Endothelial cell of umbilical vein (primary cell): ENCODE data around the gene CEP43. TPM values are rescaled to one million over a fixed set of nuclear protein-coding genes. Genes with fewer than 3 reads are reported as not detected.

Experiments
- BruUV-seq: library from RNA; stranded (reverse); fragments of 400-500 nt; replicated peaks from 2 replicates; lab custom pipeline; 2021; lab: Mats Ljungman, UMichigan
- CTCF ChIA-PET: fragments of 300-600, 350-600 bp; sonication (Branson Sonifier 250); formaldehyde crosslinking; loops from one replicate; lab custom pipeline; 2021; ENCODE audit warnings: antibody characterized with exemption, inconsistent platforms; lab: Charles Lee
- POLR2A ChIA-PET: fragments of 300-600, 350-600 bp; sonication (Branson Sonifier 250); formaldehyde crosslinking; loops from one replicate; lab custom pipeline; 2021; ENCODE audit warnings: antibody characterized with exemption, inconsistent platforms; lab: Charles Lee
- DNase-seq: peaks from one replicate; pipeline ENCODE4 v3.0.0-alpha.2; 2011; ENCODE audit warnings: low read depth, low spot score
- FAIRE-seq: peaks from 2 replicates; lab custom pipeline; 2011; peaks lifted over from hg19 to GRCh38; lab: Jason Lieb, UNC
- H2AFZ ChIP-seq: 2 replicates; pipeline ENCODE4 v1.6.0; 2012; ENCODE audit warnings: low read depth, low read length, control low read depth, inconsistent platforms
- H3K27ac ChIP-seq: 2 replicates; pipeline ENCODE4 v1.5.1; 2011; ENCODE audit warnings: low read depth, mild to moderate bottlenecking, control low read depth, low read length, moderate library complexity; ENCODE audit not compliant: insufficient read depth
- H3K27me3 ChIP-seq, 2 experiments: 2 replicates each; pipeline versions ENCODE4 v1.6.0 to v1.6.1; 2011; ENCODE audit warnings: low read length in 2 of 2, mixed read lengths in 1 of 2; ENCODE audit not compliant: control insufficient read depth in 2 of 2, insufficient read depth in 2 of 2
- H3K36me3 ChIP-seq, 2 experiments: 2 replicates in 1 of 2; 3 replicates in 1 of 2; pipeline ENCODE4 v1.5.1; 2011; ENCODE audit warnings: low read length in 2 of 2, mild to moderate bottlenecking in 1 of 2, moderate library complexity in 1 of 2; ENCODE audit not compliant: control insufficient read depth in 2 of 2, insufficient read depth in 2 of 2; ENCODE audit errors: extremely low read depth in 1 of 2
- H3K4me1 ChIP-seq: 3 replicates; pipeline ENCODE4 v1.5.1; 2011; ENCODE audit warnings: mild to moderate bottlenecking, low read length; ENCODE audit not compliant: control insufficient read depth, insufficient read depth; ENCODE audit errors: extremely low read depth
- H3K4me2 ChIP-seq: 2 replicates; pipeline ENCODE4 v1.6.1; 2011; ENCODE audit warnings: low read length, control low read depth, mixed read lengths; ENCODE audit not compliant: insufficient read depth
- H3K4me3 ChIP-seq, 3 experiments: fragments of 200-600 bp in 1 of 3; sonication (generic), shearing (Covaris generic) in 1 of 3; replicated peaks in 1 of 3; 2 replicates each; pipeline ENCODE4 v1.5.1; 2011 to 2016; ENCODE audit warnings: control low read depth in 3 of 3, low read length in 3 of 3, mild to moderate bottlenecking in 2 of 3, inconsistent platforms in 1 of 3, low read depth in 1 of 3, moderate library complexity in 1 of 3; ENCODE audit not compliant: insufficient read depth in 1 of 3
- H3K79me2 ChIP-seq: 2 replicates; pipeline ENCODE4 v1.6.0; 2012; ENCODE audit warnings: low read length, inconsistent platforms; ENCODE audit not compliant: control insufficient read depth, insufficient read depth
- H3K9ac ChIP-seq: replicated peaks from 2 replicates; pipeline ENCODE3; 2011; ENCODE audit warnings: low read length, control low read depth; ENCODE audit not compliant: insufficient read depth; ENCODE audit errors: extremely low read depth
- H3K9me1 ChIP-seq: replicated peaks from 3 replicates; pipeline ENCODE4 v1.6.0; 2011; ENCODE audit warnings: mild to moderate bottlenecking, low read length; ENCODE audit not compliant: control insufficient read depth, insufficient read depth; ENCODE audit errors: extremely low read depth
- H3K9me3 ChIP-seq: replicated peaks from 2 replicates; pipeline ENCODE4 v1.5.1; 2012; ENCODE audit warnings: low read length, inconsistent platforms; ENCODE audit not compliant: control insufficient read depth, insufficient read depth
- H4K20me1 ChIP-seq: replicated peaks from 2 replicates; pipeline ENCODE3; 2011; ENCODE audit warnings: mild to moderate bottlenecking, low read length; ENCODE audit not compliant: control insufficient read depth, insufficient read depth; ENCODE audit errors: extremely low read depth
- CTCF ChIP-seq, 2 donors: IDR thresholded peaks; 1 replicate in 1 of 2; 2 replicates in 1 of 2; pipeline ENCODE4 v1.5.1; 2011; ENCODE audit warnings: low read length in 2 of 2, mild to moderate bottlenecking in 2 of 2, moderate library complexity in 2 of 2, control low read depth in 1 of 2, inconsistent platforms in 1 of 2, low read depth in 1 of 2; ENCODE audit not compliant: insufficient read depth in 1 of 2; ENCODE audit errors: extremely low read depth in 1 of 2
- EZH2 ChIP-seq: IDR thresholded peaks from 2 replicates; pipeline ENCODE4 v1.6.1; 2012; ENCODE audit warnings: borderline replicate concordance, low read depth, mild to moderate bottlenecking, moderate library complexity, low read length, inconsistent platforms; ENCODE audit not compliant: severe bottlenecking
- FOS ChIP-seq: IDR thresholded peaks from 2 replicates; pipeline ENCODE4 v1.6.1; 2011; ENCODE audit warnings: mild to moderate bottlenecking, low read length, moderate library complexity, borderline replicate concordance; ENCODE audit not compliant: insufficient read depth
- GATA2 ChIP-seq: IDR thresholded peaks from 2 replicates; pipeline ENCODE4 v1.7.0; 2011; ENCODE audit warnings: low read depth, mild to moderate bottlenecking, moderate library complexity, mixed read lengths, low read length; ENCODE audit not compliant: insufficient read length, insufficient read depth
- JUN ChIP-seq: IDR thresholded peaks from 2 replicates; pipeline ENCODE4 v1.6.1; 2011; ENCODE audit warnings: borderline replicate concordance, low read depth; ENCODE audit not compliant: insufficient read length, insufficient read depth
- MAX ChIP-seq: IDR thresholded peaks from 2 replicates; pipeline ENCODE4 v1.6.1; 2011; ENCODE audit not compliant: insufficient read depth, insufficient read length
- POLR2A ChIP-seq: IDR thresholded peaks from 2 replicates; pipeline ENCODE4 v1.6.1; 2012; ENCODE audit warnings: low read depth, mild to moderate bottlenecking, control low read depth, low read length
- dilution Hi-C: fragments of 300-500 bp; cut with MboI; formaldehyde crosslinking; loops from one replicate; pipeline ENCODE4 v1.15.0; 2019; ENCODE audit warnings: low sequenced_read_pairs; ENCODE audit not compliant: extremely low pct_ligation_motif_present
- intact Hi-C: fragments of 100-400 bp; cut with micrococcal nuclease; formaldehyde crosslinking; loops from one replicate; pipeline ENCODE4 v1.10.0; 2022
- polyA plus RNA-seq, 4 experiments: library from polyadenylated mRNA; depleted of rRNA in 3 of 4; stranded (reverse) in 3 of 4; unstranded in 1 of 4; fragments of >200 nt; gene quantifications; 2 replicates each; pipeline versions ENCODE4 v1.2.1 to v1.2.3, GENCODE V29; 2011 to 2012; ENCODE audit warnings: missing spikeins in 1 of 4
- total RNA-seq: library from RNA; stranded (reverse); gene quantifications from 2 replicates; pipeline ENCODE4 v1.2.3, GENCODE V29; 2021

Gene CEP43
- total and polyA plus RNA-seq, 2 donors (not counting 3 experiments of a cell fraction or from before 2014, with no cell fraction given): 6.5 to 22.5 TPM

- BruUV-seq: no TSS peak
- peak overlapping the region in 2 of 3 experiments; percentile 60 to 77 for H3K4me3 ChIP-seq
- H2AFZ ChIP-seq: peak overlapping the region; percentile 75
- CTCF ChIA-PET: interaction anchor here (0.6 to 4.5 kb wide), 6 partner anchors 8 to 353 kb away, joined by 3 to 48 read pairs (median 4); no protein-coding TSS in a partner anchor
- H3K4me1 ChIP-seq: peaks cover 20% of the 10 kb centered on the region
- dilution Hi-C loops (no loop called here), intact Hi-C loops (loop anchor here (1.0 to 10.0 kb wide), 3 partner anchors 38 to 679 kb away; no protein-coding TSS in a partner anchor)
- H4K20me1 ChIP-seq: no peaks in the 10 kb centered on the region
- DNase-seq (peak; percentile 73), FAIRE-seq (peak; percentile 67)
- H3K27me3 ChIP-seq: no peaks in the 10 kb centered on the region
- no peaks in the 10 kb centered on the region for H3K9me1 ChIP-seq
- H3K36me3 ChIP-seq: no peaks in the 10 kb centered on the region
- TF ChIP-seq EZH2 (no peak), MAX (peak; percentile 17), POLR2A (no peak), GATA2 (no peak), CTCF (IDR thresholded peaks at IDR 0.05; ENCODE audit: extremely low read depth in 1 of 2, insufficient read depth in 1 of 2, low read depth in 1 of 2, low read length in 2 of 2) (peak; percentile 27 to 69), FOS (no peak), JUN (no peak)
- peak overlapping the region; percentile 58 for H3K9ac ChIP-seq
- no peaks in the 10 kb centered on the region for H3K9me3 ChIP-seq
- H3K27ac ChIP-seq: no peak overlapping the region
- peaks cover 79% of the 10 kb centered on the region for H3K79me2 ChIP-seq
- POLR2A ChIA-PET: no interaction called here
- H3K4me2 ChIP-seq: peak overlapping the region; percentile 40
Observed at GRCh38 chr6:166997768-166998255, 1.4 kb upstream of the CEP43 start.
